ENCODE results near the gene SLC38A10. TPM values are rescaled to one million over a fixed set of nuclear protein-coding genes. Genes with fewer than 3 reads are reported as not detected.

The SLC38A10 gene
- polyA plus RNA-seq, 5 donors = 45.3 to 93.6 (median 52.3) TPM

GRCh38 chr17:81244358-81245023, 50.6 kb downstream of the SLC38A10 start:
- DNase-seq = no peak

DNA sequence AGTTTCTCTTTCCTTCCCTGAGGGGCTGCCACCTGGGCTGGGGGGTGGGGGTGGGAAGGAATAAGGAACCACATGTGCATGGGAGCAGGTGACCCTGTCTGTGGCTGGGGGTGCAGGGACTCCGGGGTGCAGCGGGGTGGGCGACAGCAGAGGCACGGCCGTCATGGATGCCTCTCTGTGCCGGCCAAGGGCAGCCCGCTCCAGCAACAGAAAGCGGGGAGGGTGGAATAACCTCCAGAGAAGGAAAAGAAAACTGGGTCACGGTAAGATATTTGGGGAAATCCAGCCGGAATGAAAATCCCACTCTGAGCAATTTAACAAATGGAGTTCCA, 51.8 kb downstream of the SLC38A10 start:
- no peak for DNase-seq

GRCh38 chr17:81242421-81243332, 52.4 kb downstream of the SLC38A10 start:
- DNase-seq = no peak

- no peak for DNase-seq
Observed at GRCh38 chr17:81241648-81242420, 53.3 kb downstream of the SLC38A10 start.

DNA sequence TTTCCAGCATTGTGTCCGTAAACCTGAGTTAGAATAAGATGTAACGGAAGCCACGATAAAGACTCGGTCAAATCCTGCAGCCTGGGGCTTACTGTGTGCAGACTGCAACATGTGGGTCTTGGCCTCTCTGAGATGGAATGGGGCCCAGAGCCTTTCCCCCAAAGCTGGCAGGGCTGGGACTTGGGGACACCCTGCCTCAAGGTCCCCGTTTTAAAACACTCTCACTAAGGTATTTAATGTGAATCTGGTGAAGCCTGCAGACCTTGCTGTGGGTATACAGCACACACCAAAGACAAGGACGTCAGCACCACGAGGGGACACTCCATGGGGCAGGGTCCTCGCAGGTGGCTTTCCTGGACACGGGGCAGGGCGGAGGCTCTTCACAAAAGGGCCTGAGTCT, 53.9 kb downstream of the SLC38A10 start:
- DNase-seq = no peak

DNA sequence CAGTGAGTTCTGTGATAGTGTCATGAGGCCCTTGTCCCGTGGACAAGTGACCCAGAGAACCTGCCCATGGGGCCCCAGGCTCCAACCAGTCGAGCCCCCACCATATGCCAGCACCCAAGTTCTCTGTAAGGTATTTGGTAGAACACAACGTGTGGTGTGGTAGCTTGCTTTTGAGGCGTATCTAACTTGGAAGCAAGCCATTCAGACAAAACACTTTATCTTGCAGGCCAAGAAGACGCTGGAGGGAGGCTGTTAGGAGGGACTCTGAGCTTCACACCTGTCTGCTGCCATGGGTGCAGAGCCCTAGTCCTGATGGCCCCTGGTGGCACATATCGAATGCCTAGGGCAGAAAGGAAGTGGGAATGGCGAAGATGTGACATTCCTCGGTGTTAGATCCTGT, 54.3 kb downstream of the SLC38A10 start:
- DNase-seq = no peak

DNA sequence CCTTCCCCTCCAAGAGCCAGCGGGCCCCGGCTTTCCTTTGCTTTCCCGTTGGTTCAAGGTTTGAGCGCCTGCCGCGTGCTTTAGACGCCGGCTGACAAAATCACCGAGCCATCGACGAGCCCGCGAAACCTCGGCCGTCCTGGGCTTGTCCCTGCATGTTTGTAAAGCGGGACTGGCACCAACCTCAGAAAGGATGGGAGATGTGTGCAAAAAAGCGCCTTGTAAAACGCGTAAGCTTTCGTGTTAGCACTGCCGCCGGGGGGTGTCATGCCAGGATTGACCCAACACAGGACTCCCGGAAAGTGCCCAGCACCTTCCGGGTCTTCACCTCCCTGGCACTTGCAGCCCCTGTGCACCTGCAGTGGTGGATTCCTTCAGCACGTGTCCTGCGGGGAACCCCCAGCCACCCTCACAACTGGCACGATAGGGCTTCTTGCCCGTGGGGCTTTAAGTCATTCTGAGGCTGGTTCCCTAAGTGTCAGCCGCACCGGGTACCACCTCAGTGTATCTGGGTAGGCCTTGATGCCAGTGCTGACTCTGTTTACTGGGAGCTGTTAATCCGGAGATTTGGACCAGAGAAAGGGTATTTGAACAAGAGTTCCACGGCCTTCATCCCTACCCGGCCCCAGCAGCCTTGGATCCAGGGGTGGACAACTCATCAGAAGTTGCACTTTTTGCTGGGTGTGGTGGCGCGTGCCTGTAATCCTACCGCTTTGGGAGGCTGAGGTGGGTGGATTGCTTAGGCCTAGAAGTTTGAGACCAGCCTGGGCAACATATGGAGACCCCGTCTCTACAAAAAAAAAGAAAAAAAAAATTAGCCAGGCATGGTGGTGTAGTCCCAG, 55.2 kb downstream of the SLC38A10 start:
- no peak for DNase-seq

DNA sequence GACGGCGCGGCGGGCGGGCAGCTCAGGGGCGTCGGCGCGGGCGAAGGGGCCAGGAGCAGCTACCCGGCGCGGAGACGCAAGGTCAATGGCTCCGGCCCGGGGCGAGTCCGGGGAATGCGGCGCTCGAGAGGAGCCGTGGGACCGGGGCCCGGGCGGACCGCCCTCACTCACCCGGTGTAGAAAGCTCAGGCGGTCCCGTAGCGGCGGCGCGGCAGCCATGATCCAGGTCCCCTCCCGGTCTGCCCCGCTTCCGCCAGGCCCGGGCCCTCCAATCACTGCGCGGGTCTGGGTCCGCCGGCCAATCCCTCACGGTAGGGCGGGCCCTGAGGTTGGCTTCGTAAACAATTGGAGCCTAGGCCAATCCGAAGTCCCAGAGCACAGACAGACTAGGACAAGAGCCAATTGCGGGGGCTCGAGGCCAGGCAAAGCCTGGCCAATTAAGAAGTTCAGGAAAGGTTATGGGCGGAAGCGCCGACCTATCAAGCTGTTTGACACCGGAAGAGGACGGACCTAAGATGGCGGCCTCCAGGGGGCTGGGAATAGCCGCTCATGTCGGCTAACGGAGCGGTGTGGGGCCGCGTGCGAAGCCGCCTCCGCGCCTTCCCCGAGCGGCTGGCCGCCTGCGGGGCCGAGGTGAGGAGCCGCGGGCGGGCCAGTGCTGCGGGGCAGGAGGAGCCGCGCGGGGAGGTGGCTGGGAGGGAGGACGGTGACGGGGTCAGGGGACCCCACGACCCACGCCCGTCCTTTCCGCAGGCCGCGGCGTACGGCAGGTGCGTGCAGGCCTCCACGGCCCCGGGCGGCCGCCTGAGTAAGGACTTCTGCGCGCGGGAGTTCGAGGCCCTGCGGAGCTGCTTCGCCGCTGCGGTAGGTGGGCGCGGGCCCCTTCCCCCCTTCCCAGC, 56.0 kb downstream of the SLC38A10 start, which contains the start of the genes NDUFAF8 and TEPSIN:
Gene NDUFAF8, plus strand, starts transcription at position 504 of the 899 bp plus-strand sequence. Its CDS starts 46 bp downstream, at position 550.
Gene TEPSIN, minus strand, starts transcription at position 241 of the 899 bp plus-strand sequence. Its CDS starts 22 bp downstream, at position 219.
- peak; percentile 99 for DNase-seq

DNA sequence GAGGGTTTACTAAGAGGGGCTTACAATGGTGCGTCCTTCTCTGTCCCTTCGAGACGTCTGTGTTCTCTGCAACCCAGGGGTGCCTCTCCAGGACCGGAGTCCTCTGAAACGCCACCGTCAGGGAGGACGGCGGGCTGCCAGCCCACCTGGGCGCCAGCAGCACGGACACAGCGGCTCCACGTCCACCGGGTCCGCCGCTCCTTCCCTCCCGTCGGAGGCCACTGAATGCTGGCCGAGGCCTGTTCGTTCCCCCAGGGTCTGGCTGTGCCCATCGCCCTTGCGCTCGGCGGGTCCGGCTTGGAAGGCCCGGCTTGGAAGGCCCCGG, 56.7 kb downstream of the SLC38A10 start:
- no peak for DNase-seq

DNA sequence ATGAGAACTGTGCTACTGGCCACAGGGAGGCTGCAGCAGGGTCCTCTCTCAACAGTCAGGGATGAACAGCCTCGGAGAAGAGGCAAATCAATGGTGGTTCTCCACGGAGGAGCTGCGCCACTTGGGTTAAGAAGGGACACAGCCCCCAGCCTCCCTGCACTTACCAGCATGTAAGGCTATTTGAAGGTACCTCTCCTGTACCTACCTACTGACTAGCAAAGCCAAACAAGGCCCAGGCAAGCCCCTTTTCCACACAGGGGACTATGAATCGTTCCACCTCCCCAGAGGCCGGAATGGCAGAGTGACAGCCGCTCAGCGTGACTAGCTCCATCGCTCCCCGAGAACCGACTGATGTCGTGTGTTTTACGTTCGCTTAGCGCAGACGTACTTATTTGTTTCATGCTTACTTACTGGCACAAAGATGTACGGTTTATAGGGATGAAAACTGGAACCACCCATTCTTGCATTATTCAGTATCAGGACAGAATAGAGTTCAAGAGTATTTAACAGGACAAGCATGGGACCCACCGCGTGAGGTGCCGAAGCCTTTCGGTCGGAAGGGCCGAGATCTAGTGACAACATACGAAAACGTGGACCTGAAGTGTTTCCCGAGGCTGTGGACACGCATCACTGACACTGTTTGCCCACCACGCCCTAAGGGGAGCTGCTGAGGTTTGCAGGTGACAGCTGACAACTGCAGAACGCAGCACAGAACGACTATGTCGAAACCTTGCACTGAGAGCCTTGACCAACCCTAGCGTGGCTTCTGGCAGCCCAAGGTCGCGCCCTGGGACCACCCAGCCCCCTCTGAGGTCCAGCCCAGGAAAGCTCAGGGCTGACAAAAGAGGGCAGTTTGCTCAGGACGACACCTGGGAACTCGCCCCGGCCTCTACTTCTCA, 57.3 kb downstream of the SLC38A10 start:
- DNase-seq = no peak

- no peak for DNase-seq
Observed at GRCh38 chr17:81236784-81237183, 58.3 kb downstream of the SLC38A10 start.

- no peak for DNase-seq
Observed at GRCh38 chr17:81235822-81236740, 59.0 kb downstream of the SLC38A10 start.

GRCh38 chr17:81234940-81235821, 59.9 kb downstream of the SLC38A10 start:
- DNase-seq = no peak

DNA sequence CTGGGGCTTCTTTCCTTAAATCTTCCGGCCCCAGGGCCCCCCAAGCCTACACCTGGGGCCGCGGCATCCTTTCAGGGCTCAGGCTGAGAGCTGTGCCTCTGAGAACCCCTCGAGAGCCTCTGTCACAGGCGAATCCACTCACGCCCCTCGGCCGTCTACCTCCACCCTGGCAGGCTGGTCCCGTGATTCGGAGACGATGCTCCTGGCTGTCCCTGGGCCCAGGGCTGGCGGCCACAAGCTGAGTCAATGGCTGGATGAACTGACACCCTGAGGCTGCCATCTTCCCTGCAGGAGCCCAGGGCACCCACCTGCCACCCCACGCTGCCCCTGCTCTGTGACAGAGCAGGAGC, 60.6 kb downstream of the SLC38A10 start:
- no peak for DNase-seq

DNA sequence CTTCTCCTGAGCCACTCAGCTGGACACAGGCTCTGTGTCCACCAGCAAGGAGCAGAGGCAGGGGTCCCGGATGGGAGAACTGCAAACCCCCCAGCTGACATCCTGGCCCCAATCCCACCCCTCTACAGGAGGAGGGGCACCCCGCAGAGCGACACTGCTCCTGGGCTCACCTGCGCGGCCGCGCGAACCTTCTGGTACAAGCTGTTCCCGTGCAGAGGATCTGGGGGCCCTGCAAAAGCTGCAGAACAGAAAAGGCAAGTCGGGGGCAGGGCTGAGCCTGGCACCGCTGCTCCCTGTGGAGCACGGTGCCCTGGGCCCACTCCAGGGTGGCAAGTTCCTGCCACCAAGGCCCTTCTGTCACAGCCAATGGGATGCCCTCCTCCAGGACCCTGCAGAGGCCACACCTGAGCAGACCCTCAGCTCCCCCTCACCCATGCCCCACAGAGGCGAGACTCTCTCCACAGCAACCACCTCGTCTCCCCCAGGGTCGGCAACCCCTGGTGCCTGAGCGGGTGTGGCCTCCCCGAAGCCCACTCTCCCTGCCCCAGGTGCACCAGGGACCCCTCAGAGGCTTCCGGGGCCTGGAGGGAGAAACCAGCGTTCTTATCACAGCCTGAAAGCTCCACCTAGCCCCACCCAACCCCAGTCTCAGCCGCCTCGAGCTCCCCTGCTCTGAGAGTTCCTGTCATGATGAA, 61.1 kb downstream of the SLC38A10 start:
- DNase-seq = no peak

DNA sequence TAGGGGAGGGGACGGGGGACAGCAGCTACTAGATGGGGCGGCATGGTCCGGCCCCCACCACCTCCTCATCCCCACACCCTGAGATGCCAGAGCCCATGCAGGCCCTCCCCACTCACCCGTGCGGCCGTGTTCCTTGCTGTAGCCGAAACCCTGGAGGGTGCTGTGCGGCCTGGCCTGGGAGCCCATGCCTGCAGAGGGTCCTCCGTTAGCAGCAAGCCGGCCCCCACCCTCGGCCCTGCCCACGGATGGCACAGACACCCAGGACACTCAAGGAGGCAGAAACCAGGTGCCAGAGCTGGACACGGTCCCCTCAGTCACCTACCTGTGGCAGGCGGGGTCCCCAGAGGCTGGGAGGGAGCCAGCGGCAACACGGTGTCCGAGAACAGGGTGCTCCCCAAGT, 61.8 kb downstream of the SLC38A10 start:
- no peak for DNase-seq
